ENCODE data around the gene ADTRP.

The ADTRP gene

GRCh38 chr6:11738234-11738633 is 40.4 kb downstream of the ADTRP start:
- no peak overlapping the region for H3K27ac ChIP-seq
- H3K4me3 ChIP-seq = no peak overlapping the region

GRCh38 chr6:11736601-11737000 is 42.0 kb downstream of the ADTRP start:
- H3K4me3 ChIP-seq = no peak overlapping the region

GRCh38 chr6:11734861-11735613 is 43.6 kb downstream of the ADTRP start:
- no peak overlapping the region for H3K4me3 ChIP-seq
- H3K27ac ChIP-seq = no peak overlapping the region

More at GRCh38 chr6:11736601-11737000, 42.0 kb downstream of the ADTRP start:
- H3K27ac ChIP-seq = no peak overlapping the region

GRCh38 chr6:11732036-11732631 is 46.5 kb downstream of the ADTRP start:
- H3K4me3 ChIP-seq = no peak overlapping the region
- H3K27ac ChIP-seq = peak overlapping the region in 19 of 21 experiments; percentile 22 to 82 (median 61)

GRCh38 chr6:11731423-11731822 is 47.2 kb downstream of the ADTRP start:
- H3K4me3 ChIP-seq = no peak overlapping the region
- H3K27ac ChIP-seq = peak overlapping the region in 16 of 21 experiments; percentile 17 to 82 (median 62)

GRCh38 chr6:11730641-11731040 is 48.0 kb downstream of the ADTRP start:
- H3K27ac ChIP-seq = peak overlapping the region in 4 of 21 experiments; percentile 68 to 82 (median 74)

GRCh38 chr6:11729076-11729475 is 49.5 kb downstream of the ADTRP start:
- peak overlapping the region in 7 of 21 experiments; percentile 2 to 82 (median 44) for H3K27ac ChIP-seq
- H3K4me3 ChIP-seq = no peak overlapping the region

More at GRCh38 chr6:11730641-11731040, 48.0 kb downstream of the ADTRP start:
- H3K4me3 ChIP-seq = no peak overlapping the region

- peak overlapping the region in 6 of 21 experiments; percentile 3 to 82 (median 54) for H3K27ac ChIP-seq
- H3K4me3 ChIP-seq = no peak overlapping the region
Measured at GRCh38 chr6:11727998-11728961, 50.3 kb downstream of the ADTRP start.

- peak overlapping the region in 4 of 21 experiments; percentile 8 to 82 (median 58) for H3K27ac ChIP-seq
- no peak overlapping the region for H3K4me3 ChIP-seq
Measured at GRCh38 chr6:11727346-11727997, 51.1 kb downstream of the ADTRP start.

- Histone ChIP-seq H3K4me3 (no peak overlapping the region), H3K27ac (no peak overlapping the region)
Measured at GRCh38 chr6:11724286-11724685, 54.3 kb downstream of the ADTRP start.

- H3K27ac ChIP-seq = peak overlapping the region in 1 of 21 experiments; percentile 26
- H3K4me3 ChIP-seq = no peak overlapping the region
Measured at GRCh38 chr6:11722805-11723631, 55.6 kb downstream of the ADTRP start.

- H3K4me3 ChIP-seq = no peak overlapping the region
- H3K27ac ChIP-seq = peak overlapping the region in 1 of 21 experiments; percentile 26
Measured at GRCh38 chr6:11722220-11722619, 56.4 kb downstream of the ADTRP start.

- H3K4me3 ChIP-seq = no peak overlapping the region
- H3K27ac ChIP-seq = no peak overlapping the region
Measured at GRCh38 chr6:11718463-11718862, 60.1 kb downstream of the ADTRP start.

GRCh38 chr6:11718031-11718430 is 60.6 kb downstream of the ADTRP start:
- H3K27ac ChIP-seq = no peak overlapping the region
- H3K4me3 ChIP-seq = no peak overlapping the region

GRCh38 chr6:11714798-11715285 is 63.8 kb downstream of the ADTRP start:
- Histone ChIP-seq H3K27ac (peak overlapping the region in 3 of 21 experiments; percentile 15 to 84 (median 42)), H3K4me3 (no peak overlapping the region)

- no peak overlapping the region for H3K4me3 ChIP-seq
- H3K27ac ChIP-seq = peak overlapping the region in 3 of 21 experiments; percentile 42 to 84 (median 57)
Measured at GRCh38 chr6:11714116-11714797, 64.3 kb downstream of the ADTRP start.

GRCh38 chr6:11712760-11713159 is 65.8 kb downstream of the ADTRP start:
- Histone ChIP-seq H3K27ac (peak overlapping the region in 11 of 21 experiments; percentile 18 to 84 (median 57)), H3K4me3 (no peak overlapping the region)
